Left lung (tissue), 10 donors: Measurements from ENCODE around the gene CHD1. TPM values are rescaled to one million over a fixed set of nuclear protein-coding genes. Genes with fewer than 3 reads are reported as not detected.

ENCODE experiments used
- ATAC-seq: fragments of 200-7000 bp; cut with Tn5 transposase; one replicate; pipeline ENCODE4 v1.9.1; 2020; ENCODE audit warnings: moderate library complexity
- DNase-seq, 4 donors: peaks; one replicate each; pipeline ENCODE4 v3.0.0-alpha.2; 2013 to 2020
- H3K27ac ChIP-seq, 2 donors: fragments of 200-600 bp; sonication (generic) in 1 of 2; one replicate each; pipeline versions ENCODE4 v1.5.0 to v1.8.0; 2020 to 2021
- H3K27me3 ChIP-seq, 2 donors: fragments of 200-600 bp; sonication (generic) in 1 of 2; one replicate each; pipeline versions ENCODE4 v1.5.0 to v1.8.0; 2020 to 2021
- H3K36me3 ChIP-seq, 2 donors: fragments of 200-600 bp; sonication (generic) in 1 of 2; one replicate each; pipeline versions ENCODE4 v1.5.0 to v1.8.0; 2020 to 2021
- H3K4me1 ChIP-seq, 2 donors: fragments of 200-600 bp; one replicate each; pipeline ENCODE4 v1.8.0; 2021
- H3K4me3 ChIP-seq, 2 donors: fragments of 200-600 bp; sonication (generic) in 1 of 2; one replicate each; pipeline versions ENCODE4 v1.5.0 to v1.8.0; 2020 to 2021; ENCODE audit warnings: mild to moderate bottlenecking in 1 of 2
- H3K9me3 ChIP-seq, 2 donors: fragments of 200-600 bp; sonication (generic) in 1 of 2; one replicate each; pipeline versions ENCODE4 v1.5.0 to v1.8.0; 2020 to 2021
- CTCF ChIP-seq, 2 donors: fragments of 200-600 bp; sonication (generic) in 1 of 2; IDR thresholded peaks; one replicate each; pipeline versions ENCODE4 v1.5.0 to v1.8.0; 2021; ENCODE audit warnings: antibody characterized with exemption in 2 of 2
- intact Hi-C, 2 donors: fragments of 100-400 bp; cut with DNase I; formaldehyde crosslinking; loops; one replicate each; pipeline versions ENCODE4 v1.11.2 to v1.14.2; 2022
- polyA plus RNA-seq, 6 donors: library from polyadenylated mRNA; unstranded; fragments of 120-200 nt; gene quantifications; one replicate each; pipeline ENCODE4 v1.2.1, GENCODE V29; 2013; ENCODE audit not compliant: insufficient read length in 6 of 6
- total RNA-seq, 2 donors: library from RNA; stranded (reverse); fragmentation: NEBNext Ultra II Directional; extraction: Animal tissue kit (Norgen Biotek cat#: 25700); gene quantifications; one replicate each; pipeline ENCODE4 v1.2.1, GENCODE V29; 2021
- donor health status: DM: no; HTN: yes; CAD: no.
- donor health status: DM: no; HTN: no; CAD: no.

Gene CHD1
- total and polyA plus RNA-seq, 8 donors, result 26.0 to 76.8 (median 64.0) TPM

GRCh38 chr5:98954392-98955028 is 25.7 kb upstream of the CHD1 start:
- intact Hi-C loops, result no loop called here
- Histone ChIP-seq H3K4me1 (no peaks in the 10 kb centered on the region), H3K36me3 (no peaks in the 10 kb centered on the region), H3K27ac (no peak overlapping the region), H3K9me3 (no peaks in the 10 kb centered on the region), H3K27me3 (no peaks in the 10 kb centered on the region), H3K4me3 (no peak overlapping the region)
- ATAC-seq, result no peak
- TF ChIP-seq CTCF (IDR thresholded peaks at IDR 0.05), result no peak
- no peak for DNase-seq

GRCh38 chr5:98942847-98943246 is 14.0 kb upstream of the CHD1 start:
- intact Hi-C loops, result no loop called here
- H3K27me3 ChIP-seq, result no peaks in the 10 kb centered on the region
- ATAC-seq (no peak), DNase-seq (no peak)
- no peak overlapping the region for H3K4me3 ChIP-seq
- no peaks in the 10 kb centered on the region for H3K9me3 ChIP-seq
- no peak for TF ChIP-seq CTCF (IDR thresholded peaks at IDR 0.05)
- peaks cover 0 to 50% of the 10 kb centered on the region in 2 donors for H3K4me1 ChIP-seq
- no peaks in the 10 kb centered on the region for H3K36me3 ChIP-seq
- H3K27ac ChIP-seq, result peak overlapping the region in 1 of 2 donors; percentile 75

GRCh38 chr5:98941131-98941883 is 12.5 kb upstream of the CHD1 start:
- H3K36me3 ChIP-seq, result no peaks in the 10 kb centered on the region
- ATAC-seq (peak; percentile 44), DNase-seq (no peak)
- H3K4me3 ChIP-seq, result no peak overlapping the region
- intact Hi-C loops, result no loop called here
- peak overlapping the region in 1 of 2 donors; percentile 75 for H3K27ac ChIP-seq
- TF ChIP-seq CTCF (IDR thresholded peaks at IDR 0.05), result no peak
- H3K9me3 ChIP-seq, result no peaks in the 10 kb centered on the region
- no peaks in the 10 kb centered on the region for H3K27me3 ChIP-seq
- H3K4me1 ChIP-seq, result peaks cover 0 to 50% of the 10 kb centered on the region in 2 donors

- Histone ChIP-seq H3K9me3 (no peaks in the 10 kb centered on the region), H3K36me3 (no peaks in the 10 kb centered on the region), H3K27me3 (no peaks in the 10 kb centered on the region), H3K27ac (peak overlapping the region in 1 of 2 donors; percentile 75), H3K4me3 (no peak overlapping the region), H3K4me1 (peaks cover 0 to 50% of the 10 kb centered on the region in 2 donors)
- ATAC-seq (no peak), DNase-seq (peak in 2 of 4 donors; percentile 45 to 56)
- intact Hi-C loops, result no loop called here
- no peak for TF ChIP-seq CTCF (IDR thresholded peaks at IDR 0.05)
Measured at GRCh38 chr5:98940581-98940980, 11.8 kb upstream of the CHD1 start.

GRCh38 chr5:98938464-98938863 is 9.7 kb upstream of the CHD1 start:
- no peak for TF ChIP-seq CTCF (IDR thresholded peaks at IDR 0.05)

More at GRCh38 chr5:98938464-98938863, 9.7 kb upstream of the CHD1 start:
- Histone ChIP-seq H3K4me1 (peaks cover 6 to 70% of the 10 kb centered on the region in 2 donors), H3K36me3 (no peaks in the 10 kb centered on the region), H3K27me3 (no peaks in the 10 kb centered on the region), H3K4me3 (no peak overlapping the region), H3K27ac (no peak overlapping the region), H3K9me3 (no peaks in the 10 kb centered on the region)
- intact Hi-C loops, result no loop called here
- ATAC-seq (peak; percentile 59), DNase-seq (no peak)
